HG02642 (cell line): Measurements from ENCODE around the gene ZFP28.

Experiments
- ATAC-seq: cut with Tn5 transposase; IDR thresholded peaks from one replicate; pipeline ENCODE4 v1.9.1; 2021; ENCODE audit warnings: mild to moderate bottlenecking; ENCODE audit not compliant: unreplicated experiment, poor library complexity

ZFP28 gene

DNA sequence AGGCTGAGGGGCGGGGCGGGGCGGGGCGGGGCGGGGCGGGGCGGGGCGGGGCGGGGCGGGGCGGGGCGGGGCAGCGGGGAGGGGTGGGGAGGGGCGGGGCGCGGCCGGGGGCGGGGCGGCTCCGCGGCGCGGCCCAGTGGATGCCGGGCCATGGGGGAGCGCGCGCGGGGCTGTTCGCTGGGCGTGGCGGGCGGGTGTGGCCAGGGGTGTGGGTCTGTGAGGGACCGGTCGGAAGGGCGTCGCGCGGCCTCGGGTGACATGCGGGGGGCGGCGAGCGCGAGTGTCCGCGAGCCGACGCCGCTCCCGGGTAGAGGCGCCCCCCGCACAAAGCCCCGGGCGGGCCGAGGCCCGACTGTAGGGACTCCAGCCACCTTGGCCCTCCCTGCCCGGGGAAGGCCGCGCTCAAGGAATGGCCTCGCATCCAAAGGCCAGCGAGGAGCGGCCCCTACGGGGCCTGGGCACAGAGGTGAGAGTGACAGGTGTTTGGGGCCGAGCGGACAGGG is at the start of gene ZFP28:
TSS of gene ZFP28 (plus strand) at position 188 of the 503 bp plus-strand sequence. CDS start at position 259, 71 bp downstream.
- ATAC-seq: peak; percentile 58

DNA sequence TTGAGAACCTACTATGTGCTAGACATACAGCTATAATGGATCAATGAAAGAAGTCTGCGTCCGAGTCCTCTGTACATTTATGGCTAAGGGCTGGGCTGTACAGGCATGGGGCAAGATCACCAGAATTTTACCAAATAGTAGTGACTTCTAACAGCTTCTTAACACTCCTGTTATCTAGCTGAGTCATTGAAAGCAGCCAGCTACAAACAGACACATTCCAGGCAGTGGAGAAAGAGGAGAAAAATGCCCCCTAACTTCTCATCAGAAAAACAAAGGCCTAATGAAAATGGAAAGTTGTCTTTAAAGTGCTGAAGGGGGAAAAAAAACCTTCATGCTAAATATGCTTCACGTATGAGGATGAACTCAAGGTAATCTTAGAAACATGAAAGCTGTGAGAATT is 47.3 kb upstream of the ZFP28 start:
- ATAC-seq: no peak

DNA sequence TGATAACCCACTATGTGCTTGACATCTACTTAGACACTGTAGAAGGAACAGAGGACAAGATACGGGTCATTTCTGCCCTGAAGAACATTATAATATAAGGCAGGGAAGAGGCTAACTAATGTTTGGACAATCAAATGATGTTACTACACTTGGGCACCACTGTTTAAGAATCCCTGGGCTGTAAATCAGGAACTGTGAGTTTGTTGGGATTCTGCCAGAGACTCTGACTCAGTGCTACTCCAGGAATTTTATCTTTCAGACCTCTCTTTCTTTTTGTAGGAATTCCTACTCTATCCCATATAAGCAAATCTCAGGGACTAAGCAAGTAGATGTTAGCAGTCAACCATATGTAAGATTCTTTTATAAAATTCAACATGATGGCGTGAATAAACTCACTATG is 34.2 kb upstream of the ZFP28 start:
- ATAC-seq: no peak

DNA sequence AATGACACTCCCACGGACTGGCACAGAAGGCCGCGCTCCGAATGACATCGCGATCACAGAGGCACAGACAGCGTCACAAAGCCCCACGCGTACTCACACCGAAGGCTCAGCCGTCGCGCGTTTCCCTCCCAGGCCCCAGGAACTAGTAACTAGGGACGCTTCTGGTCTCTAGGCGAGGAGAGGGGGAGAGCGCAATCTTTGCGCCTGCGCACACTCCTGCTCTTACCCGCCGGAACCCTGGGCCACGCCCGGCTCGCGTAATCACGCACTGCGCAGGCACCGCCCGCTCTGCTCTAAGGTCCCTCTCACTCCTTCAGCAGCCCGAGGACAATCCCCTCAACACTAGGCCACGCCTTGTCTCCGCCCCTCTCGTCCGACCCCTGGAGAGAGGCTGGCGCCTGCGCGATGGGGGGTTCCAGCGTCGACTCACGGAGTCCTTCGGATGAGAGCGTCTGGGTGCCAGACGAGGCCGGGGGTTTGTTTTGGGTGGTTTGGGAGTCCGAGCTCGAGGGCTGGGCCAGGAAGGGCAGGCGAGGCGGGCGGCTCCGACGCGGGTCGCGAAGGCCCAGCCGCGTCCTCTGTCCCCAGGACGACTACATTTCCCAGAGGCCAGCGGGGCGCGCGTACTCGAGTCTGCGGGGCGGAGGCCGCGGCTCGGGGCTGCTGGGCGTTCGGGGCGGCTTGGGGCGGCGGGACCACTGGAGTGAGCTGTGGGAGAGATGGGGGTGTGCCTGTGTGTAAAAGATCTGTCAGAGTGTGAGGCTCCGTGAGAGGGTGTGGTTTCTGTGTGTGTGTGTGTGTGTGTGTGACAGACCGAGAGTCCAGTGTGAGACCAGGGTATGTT is 31.1 kb upstream of the ZFP28 start, which contains the start of gene ZNF471:
TSS of gene ZNF471 (plus strand) at position 410 of the 844 bp plus-strand sequence. CDS start 3,717 bp downstream, outside the sequence.
- no peak for ATAC-seq

DNA sequence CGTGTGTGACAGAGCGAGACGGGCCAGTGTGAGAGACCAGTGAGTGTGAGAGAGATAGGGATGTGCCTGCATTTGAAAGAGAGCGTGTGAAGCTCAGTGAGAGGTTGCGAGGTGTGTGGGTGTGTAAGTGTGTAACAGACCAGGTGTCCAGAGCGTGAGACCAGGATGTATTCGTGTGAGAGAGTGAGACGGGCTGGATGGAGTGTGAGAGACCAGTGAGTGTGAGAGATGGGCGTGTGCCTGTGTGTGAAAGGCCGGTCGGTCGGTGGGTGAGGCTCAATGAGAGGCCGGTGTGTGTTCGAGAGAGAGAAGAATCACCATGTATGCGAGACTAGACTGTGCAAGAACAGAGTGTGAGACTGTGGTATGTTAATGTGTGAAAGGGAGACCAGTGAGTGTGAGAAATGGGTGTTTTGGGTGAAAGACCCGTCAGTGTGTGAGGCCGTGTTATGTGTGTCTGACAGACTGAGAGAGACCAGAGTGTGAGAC is 30.4 kb upstream of the ZFP28 start:
- no peak for ATAC-seq

DNA sequence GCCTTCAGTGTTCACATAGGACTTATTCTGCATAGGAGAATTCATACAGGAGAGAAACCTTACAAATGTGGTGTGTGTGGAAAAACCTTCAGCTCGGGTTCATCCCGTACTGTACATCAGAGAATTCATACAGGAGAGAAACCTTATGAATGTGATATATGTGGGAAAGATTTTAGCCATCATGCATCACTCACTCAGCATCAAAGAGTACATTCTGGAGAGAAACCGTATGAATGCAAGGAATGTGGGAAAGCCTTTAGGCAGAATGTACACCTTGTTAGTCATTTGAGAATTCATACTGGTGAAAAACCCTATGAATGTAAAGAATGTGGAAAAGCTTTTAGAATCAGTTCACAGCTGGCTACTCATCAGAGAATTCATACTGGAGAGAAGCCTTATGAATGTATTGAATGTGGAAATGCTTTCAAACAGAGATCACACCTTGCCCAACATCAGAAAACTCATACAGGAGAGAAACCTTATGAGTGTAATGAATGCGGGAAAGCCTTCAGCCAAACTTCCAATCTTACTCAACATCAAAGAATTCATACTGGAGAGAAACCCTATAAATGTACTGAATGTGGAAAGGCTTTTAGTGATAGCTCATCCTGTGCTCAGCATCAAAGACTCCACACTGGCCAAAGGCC is 13.4 kb upstream of the ZFP28 start:
- no peak for ATAC-seq

DNA sequence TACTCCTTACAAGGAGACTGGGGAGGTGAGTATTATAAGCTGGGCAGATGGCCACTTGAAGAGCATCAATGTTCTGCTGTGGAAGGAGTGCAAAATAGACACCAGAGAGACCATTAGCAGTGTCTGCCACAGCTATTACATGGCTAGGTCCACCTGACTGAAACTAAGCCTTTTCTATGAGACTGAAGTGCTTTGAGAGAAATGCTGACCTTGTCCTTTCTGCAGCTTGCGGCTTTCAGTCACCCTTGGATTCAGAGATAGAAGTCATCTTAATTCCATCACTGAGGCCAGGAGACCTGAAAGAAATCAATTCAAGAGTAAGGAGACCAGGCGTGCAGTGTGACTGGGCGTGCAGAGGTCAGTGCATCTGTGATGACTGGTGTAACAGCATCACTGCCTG is 1.3 kb upstream of the ZFP28 start:
- ATAC-seq: no peak

DNA sequence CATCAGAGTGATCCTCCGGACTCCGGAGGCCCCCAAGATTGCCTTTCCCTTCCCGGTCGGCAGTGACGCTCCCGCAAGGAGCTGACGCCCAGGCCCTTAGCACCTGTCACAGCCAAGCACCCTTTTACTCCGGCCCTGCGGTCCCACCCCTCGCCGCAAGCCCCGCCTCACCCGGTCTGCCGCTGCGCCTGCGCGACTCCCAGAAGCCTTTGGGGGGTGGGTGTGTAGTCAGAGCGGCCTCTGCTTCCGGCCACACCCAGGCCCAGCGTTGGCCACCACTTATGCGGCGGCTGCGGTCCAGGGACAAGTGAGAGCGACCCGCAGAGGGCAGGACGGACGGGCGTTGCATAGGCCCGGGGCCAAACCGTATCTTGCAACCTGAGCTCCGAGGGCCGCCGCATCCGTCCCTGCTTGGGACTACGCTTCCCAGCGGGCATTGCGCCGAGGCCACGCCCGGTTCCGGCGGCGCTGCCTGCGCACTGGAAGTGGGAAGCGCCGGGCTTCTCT is 441 bp upstream of the ZFP28 start:
- peak; percentile 91 for ATAC-seq

DNA sequence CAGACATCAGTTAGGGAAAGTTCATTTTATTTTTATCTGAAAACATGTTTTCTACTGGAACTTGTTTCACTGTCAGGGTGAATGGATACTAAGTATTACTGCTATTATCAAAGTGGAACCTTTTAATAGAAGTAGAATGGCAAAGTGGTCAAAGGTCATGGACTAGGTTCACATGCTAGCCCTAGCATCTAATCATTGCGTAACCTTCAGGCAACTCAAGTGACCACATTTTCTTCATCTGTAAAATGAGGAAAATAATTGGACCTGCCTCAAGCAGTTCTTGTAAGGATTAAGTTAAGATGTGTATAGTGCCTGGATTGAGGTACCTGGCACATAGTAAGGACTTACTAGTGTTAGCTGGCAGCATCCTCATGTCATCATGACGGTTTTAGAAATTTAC is 5.0 kb downstream of the ZFP28 start:
- ATAC-seq: no peak

DNA sequence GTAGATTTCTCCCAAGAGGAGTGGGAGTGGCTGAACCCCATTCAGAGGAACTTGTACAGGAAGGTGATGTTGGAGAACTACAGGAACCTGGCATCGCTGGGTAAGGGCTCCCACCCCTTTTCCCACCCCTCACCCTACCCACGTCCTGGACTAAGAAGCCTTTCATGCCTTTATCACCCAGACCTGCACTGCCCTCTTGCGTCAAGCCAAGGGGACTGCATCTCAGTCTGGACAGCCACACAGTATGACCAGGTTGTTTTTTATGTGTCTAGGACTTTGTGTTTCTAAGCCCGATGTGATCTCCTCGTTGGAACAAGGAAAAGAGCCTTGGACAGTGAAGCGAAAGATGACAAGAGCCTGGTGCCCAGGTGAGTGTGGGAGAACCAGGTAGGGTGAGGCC is 8.8 kb downstream of the ZFP28 start:
- ATAC-seq: no peak

DNA sequence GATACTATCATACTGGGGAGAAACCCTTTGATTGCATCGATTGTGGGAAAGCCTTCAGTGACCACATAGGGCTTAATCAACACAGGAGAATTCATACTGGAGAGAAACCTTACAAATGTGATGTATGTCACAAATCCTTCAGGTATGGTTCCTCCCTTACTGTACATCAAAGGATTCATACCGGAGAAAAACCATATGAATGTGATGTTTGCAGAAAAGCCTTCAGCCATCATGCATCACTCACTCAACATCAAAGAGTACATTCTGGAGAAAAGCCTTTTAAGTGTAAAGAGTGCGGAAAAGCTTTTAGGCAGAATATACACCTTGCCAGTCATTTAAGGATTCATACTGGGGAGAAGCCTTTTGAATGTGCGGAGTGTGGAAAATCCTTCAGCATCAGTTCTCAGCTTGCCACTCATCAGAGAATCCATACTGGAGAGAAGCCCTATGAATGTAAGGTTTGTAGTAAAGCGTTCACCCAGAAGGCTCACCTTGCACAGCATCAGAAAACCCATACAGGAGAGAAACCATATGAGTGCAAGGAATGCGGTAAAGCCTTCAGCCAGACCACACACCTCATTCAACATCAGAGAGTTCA is 15.6 kb downstream of the ZFP28 start:
- ATAC-seq: no peak

DNA sequence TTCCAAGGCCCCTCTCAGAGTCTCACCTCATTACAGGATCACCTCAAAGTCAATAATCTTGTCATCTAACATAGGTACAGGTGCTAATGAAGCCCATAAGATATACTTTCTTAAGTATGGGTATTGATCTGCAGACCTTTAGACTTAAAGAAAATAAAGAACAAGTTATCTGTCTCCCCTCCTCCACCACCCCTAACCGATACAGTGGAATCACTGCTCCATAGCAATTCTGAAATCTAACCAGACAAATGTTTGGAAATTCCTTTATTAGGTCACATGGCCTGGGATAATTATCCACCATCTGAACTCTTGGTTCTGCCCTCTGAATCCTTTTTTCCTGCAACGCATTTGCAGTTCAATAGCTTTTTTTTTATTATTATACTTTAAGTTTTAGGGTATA is 24.0 kb downstream of the ZFP28 start:
- ATAC-seq: no peak

DNA sequence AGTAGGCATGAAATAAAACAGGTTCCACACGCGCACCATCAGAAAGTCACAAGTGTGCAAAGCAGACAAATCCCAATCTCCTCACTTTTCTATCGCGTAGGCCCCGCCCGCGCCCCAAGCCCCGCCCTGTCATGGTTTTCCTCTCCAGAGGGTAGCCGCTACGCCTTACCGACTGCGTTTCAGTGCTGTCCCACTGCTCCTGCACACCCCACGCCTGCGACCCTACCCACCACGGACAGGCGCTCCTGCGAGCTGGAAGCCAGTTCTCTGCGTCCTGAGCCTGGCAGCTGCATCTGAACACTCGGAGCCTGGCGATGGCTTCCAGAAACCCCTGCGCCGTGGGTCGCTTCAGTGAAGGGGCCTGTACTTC is 28.1 kb downstream of the ZFP28 start:
- peak; percentile 34 for ATAC-seq

DNA sequence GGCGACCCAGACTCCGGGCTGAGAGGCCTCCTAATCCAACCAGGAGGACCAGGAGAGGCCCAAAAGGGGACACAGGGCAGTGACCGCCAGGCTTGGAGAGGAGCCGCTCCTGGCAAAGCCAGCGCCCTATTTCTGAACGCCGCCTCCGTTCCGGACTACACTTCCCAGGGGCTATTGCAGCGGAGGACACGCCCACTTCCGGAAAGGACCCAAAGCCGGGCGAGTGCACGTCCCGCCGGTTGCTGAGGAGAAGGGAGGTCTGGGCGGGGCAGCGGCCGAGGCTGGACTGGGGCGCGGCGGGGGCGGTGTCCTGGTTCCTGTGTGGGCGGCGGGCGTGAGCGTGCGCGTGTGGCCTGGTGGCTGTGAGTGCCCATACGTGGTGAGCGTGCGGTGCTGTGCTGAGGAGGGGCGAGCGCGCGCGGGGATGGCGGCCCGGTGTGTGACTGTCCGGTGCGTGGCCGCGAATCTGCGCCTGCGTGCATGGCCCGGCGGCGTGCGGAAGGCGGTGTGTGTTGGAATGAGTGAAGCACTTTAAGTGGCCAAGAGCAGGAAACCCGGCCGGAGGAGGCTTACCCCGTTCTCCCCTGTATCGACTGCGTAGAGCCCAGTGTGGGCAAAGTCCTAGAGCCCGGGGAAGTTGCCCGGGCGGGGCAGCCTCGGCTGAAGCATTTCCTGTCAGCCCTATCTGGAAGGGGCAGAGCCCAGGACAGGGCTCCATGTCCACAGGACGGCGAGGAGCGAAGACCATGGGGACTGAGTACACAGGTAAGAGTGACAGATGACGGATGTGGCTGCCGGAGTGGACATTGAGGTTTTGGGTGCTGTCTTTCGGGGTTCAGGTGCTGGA is 28.7 kb downstream of the ZFP28 start, which contains the start of gene ZNF470:
TSS of gene ZNF470 (plus strand) at position 195 of the 847 bp plus-strand sequence. CDS start 2,844 bp downstream, outside the sequence.
- ATAC-seq: peak; percentile 98

DNA sequence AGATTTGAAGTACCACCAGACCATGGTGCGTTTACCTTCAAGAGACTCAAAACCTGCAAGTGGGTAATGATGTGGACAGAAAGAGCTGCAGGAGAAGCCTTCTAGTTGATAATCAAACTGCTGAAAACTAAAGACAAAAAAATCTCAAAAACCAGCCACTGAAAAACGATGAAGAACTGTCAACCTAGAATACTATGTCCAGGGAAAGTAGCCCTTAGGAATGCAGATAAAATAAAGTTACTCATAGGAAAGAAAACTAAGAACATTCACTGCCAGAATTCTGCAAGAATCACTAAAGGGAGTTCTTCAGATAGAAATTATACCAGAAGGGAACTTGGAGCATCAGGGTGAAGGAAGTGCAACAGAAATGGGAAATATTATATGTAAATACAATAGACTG is 33.8 kb downstream of the ZFP28 start:
- no peak for ATAC-seq

DNA sequence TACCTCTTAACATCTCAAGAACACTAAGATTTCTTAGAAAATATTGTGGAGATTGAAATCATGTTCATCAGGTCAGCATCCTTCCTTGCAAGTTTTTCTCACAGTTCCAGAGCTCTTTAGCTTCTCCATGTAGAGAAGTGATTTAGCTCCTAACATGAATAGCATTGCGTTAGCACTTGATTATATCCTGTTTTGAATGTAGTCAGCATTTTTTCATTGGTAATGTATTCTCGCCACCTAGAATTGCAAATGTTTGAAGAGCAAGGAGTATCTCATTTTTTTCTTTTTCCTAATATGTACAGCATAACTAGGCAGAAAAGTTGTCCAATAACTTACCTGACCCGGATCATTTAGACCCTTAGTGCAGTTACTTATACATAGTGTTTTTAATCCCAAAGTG is 35.2 kb downstream of the ZFP28 start:
- no peak for ATAC-seq

DNA sequence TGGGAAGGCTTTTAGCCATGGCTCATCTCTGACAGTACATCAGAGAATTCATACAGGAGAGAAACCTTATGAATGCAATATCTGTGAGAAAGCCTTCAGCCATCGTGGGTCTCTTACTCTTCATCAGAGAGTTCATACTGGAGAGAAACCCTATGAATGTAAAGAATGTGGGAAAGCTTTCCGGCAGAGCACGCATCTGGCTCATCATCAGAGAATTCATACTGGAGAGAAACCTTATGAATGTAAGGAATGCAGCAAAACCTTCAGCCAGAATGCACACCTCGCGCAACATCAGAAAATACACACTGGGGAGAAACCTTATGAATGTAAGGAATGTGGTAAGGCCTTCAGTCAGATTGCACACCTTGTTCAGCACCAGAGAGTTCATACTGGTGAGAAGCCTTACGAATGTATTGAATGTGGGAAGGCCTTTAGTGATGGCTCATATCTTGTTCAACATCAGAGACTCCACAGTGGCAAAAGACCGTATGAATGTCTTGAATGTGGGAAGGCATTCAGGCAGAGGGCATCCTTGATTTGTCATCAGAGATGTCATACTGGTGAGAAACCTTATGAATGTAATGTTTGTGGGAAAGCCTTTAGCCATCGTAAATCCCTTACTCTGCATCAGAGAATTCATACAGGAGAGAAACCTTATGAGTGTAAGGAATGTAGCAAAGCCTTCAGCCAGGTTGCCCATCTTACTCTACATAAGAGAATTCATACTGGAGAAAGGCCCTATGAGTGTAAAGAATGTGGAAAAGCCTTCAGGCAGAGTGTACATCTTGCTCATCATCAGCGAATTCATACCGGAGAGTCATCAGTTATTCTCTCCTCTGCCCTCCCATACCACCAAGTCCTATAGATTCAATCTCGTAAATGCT is 39.2 kb downstream of the ZFP28 start:
- no peak for ATAC-seq

DNA sequence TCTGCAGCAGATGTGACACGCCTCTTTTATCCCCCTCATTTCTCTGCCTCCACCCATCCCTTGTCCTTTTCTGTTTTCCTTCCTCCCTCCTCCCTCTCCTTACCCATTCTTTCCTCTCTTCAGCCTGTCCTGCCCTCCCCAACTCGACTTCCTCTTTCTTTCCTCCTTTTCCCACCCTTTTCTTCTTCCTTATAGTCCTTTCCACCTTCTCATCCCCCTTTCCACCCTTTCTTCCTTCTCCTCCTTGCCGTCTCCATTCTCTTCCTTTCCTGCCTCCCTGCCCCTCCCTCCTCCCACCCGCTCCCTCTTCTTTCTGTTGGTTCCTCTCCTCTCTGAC is 55.7 kb downstream of the ZFP28 start:
- ATAC-seq: no peak
